Measurements from ENCODE around the gene PLEKHB1.
"Not testable (repeated sequence)": the region's sequence is repeated elsewhere in the genome, so short reads cannot be mapped to it uniquely, and the experiment has no call there.

Gene PLEKHB1

DNA sequence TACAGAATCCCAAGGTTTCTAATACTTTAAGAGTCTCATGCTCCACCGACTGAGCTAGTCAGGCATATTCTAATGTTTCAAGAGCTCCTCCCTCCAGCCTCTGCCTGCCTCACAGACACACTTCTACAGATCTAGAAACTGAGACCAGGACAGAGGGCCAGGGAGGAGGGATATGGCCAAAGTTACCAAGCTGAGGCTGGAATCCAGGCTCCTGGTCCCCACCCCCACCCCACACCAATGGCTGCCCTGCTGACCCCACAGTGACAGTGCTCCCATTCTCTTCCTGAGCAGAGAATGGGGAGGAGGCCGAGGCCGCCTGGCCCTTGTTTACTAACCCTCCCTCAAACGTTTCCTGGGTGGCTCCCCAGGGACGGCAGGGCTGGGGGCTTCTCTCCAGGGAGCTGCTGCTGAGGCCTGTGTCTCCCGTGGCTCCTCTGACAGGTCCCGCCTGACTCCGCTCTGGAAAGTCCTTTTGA lies 2.2 kb downstream of the PLEKHB1 start:
- no peak for DNase-seq

- no peak for DNase-seq
These were observed 2.8 kb downstream of the PLEKHB1 start for GRCh38 chr11:73649206-73649605.

GRCh38 chr11:73650400-73650799 lies 4.0 kb downstream of the PLEKHB1 start:
- DNase-seq, result no peak

GRCh38 chr11:73651252-73651651 lies 4.9 kb downstream of the PLEKHB1 start:
- DNase-seq, result peak; percentile 49

DNA sequence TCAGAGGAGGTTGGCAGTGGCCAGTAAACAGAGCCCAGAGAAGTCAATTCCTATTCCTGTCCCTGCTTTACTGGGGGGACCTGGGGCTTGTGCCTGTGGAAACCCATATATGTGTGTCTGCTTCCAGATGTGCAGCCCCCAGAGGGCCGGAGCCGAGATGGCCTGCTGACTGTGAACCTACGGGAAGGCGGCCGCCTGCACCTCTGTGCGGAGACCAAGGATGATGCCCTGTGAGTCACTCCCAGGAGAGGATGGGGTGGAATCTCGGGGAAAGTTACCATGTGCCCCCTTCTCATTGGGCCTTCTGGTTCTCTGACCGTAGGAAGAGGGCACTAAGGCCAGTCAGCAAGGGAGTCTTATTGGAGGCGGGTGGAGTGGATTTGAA lies 5.3 kb downstream of the PLEKHB1 start:
- DNase-seq, result peak; percentile 66

- peak; percentile 94 for DNase-seq
These were observed 5.8 kb downstream of the PLEKHB1 start for GRCh38 chr11:73652046-73652730.

DNA sequence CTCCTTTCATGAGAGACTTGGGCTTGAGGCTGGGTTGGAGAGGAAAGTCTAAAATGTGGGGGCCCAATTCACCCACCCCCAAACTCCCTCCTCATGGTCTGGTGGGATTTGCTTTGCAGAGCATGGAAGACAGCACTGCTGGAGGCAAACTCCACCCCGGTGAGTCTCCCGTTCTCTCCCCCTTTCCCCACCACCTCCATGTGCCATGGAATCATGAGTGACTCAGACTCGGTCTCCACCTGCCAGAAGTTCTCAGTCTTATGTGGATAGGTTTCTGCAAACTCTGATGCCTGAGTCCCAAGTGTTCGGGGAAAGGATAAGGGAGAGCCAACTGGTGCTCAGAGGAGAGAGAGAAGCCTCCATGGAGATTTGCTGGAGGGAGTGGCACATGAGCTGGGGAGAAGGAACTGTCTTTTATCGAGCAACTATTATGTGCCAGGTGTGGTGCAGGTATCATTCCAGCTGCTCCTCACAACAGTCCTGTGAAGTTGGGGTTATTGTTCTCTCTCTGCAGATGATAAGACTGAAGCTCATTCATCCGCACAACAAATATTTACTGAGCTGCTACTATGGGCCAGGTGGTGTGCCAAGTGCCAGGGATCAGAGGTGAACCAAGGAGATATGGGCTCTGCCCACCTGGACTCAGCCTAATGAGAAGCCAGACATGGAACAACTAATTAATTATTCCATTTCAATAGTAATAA lies 6.6 kb downstream of the PLEKHB1 start:
- no peak for DNase-seq

DNA sequence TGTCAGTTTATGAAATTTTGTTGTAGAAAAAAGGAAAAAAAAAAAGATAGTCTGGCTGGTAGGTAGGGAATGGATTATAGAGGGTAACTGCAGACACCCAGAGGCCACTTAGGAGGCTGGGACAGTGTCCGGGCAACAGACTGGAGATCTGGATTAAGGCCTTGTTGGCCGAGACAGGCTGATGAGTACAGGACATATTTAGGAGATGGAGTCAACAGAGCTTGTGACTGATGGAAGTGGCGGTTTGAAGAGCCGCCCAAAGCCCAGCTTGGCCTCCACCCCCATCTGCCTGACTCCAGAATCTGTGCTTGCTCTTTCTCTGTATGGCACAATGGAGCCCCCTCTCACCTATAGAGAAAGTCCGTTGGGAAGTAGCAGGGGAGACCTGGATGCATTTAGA lies 7.6 kb downstream of the PLEKHB1 start:
- DNase-seq, result no peak

GRCh38 chr11:73654482-73655021 lies 8.2 kb downstream of the PLEKHB1 start:
- no peak for DNase-seq

GRCh38 chr11:73655686-73656085 lies 9.3 kb downstream of the PLEKHB1 start:
- peak; percentile 49 for DNase-seq

GRCh38 chr11:73656985-73657384 lies 10.6 kb downstream of the PLEKHB1 start:
- no peak for DNase-seq

- no peak for DNase-seq
These were observed 13.6 kb downstream of the PLEKHB1 start for GRCh38 chr11:73659961-73660360.

- no peak for DNase-seq
These were observed 14.2 kb downstream of the PLEKHB1 start for GRCh38 chr11:73660497-73661034.

DNA sequence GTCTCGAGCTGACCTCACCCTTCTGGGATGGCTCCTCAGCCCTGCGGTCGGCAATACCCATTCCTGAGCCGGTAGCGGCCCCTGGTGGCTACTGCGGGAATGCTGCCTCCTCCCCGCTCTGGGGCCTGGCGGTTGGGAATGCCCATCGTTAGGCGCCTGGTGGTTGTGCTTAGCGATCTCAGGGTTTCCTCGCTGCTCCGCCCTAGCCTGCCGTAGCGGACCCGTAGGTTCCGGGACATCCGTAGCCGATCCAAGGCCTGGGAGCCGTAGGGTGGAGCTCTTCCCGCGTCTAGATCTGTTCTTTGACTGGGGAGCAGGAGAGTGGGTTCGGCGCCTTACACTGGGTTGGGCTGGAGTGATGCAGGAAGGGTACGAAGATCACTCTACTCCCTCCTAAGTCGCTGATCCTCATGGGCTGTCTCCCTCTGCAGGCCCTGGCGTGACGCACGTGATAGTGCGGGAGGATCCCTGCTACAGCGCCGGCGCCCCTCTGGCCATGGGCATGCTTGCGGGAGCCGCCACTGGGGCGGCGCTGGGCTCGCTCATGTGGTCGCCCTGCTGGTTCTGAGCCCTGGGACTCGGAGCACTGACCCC lies 14.8 kb downstream of the PLEKHB1 start:
- DNase-seq, result peak; percentile 97

DNA sequence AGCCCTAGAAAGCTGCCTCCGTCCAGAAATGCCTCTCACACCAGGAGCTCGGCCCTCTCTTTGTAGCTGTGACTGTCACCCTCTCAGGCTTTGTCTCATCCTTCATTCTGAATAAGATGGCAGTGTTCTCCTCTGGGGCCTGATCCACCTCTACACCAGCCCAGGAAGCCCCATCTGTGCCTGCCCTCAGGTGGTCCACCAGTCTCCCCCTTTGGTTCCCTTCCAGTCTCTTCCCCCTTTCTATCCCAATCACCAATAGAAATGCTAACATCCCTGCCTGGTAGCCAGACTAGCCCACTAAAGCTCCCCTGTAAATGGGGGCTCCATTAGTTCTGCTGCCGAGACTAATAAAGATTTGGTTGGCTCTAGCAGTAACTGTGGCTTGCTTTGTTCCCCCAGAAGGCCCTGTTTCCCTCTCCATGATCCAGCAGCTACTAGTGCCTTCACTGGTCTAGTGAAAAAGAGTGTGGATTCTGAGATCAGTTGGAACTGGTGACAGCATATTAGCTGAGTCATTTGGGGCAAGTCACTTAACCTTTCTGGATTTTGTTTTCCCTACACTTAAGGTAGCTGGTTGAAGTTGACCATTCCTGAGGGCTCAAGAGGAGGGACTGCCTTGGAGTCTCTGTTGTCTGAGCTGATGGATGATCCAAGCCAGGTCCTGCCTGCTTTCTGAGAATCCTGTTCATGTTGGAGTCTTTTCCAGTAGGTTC lies 16.2 kb downstream of the PLEKHB1 start:
- peak; percentile 50 for DNase-seq

GRCh38 chr11:73663604-73664495 lies 17.5 kb downstream of the PLEKHB1 start:
- no peak for DNase-seq

DNA sequence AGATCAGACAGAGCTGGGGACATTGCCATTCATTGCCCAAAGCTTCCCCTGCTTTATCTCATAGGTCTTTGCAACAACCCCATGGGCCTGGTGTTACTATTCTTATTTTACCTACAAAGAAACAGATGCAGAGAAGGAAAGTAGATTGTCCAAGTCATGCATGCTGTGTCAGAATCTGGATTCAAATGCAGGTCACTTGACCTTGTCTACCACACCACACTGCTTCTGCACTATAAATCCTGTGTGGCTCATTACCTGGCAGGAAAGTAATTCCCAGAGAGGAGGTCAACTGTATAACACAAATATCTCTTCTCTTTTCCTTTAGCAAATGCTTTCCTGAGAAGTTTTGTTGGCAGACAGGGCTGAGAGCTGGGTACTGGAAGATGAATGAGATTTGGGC lies 18.5 kb downstream of the PLEKHB1 start:
- DNase-seq, result no peak

GRCh38 chr11:73667891-73668290 lies 21.5 kb downstream of the PLEKHB1 start:
- DNase-seq, result no peak

DNA sequence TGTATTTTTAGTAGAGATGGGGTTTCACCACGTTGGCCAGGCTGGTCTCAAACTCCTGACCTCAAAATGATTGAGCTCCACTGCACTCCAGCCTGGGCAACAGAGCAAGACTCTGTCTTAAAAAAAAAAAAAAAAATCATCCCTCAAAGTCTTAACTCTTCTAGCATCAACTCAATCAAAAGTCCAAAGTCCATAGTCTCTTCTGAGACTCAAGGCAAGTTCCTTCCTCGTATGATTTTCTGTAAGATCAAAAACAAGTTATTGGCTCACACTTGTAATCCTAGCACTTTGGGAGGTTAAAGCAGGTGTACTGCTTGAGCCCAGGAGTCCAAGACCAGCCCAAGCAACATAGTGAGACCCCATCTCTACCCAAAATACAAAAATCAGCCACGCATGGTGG lies 24.4 kb downstream of the PLEKHB1 start:
- no peak for DNase-seq

GRCh38 chr11:73671701-73672100 lies 25.3 kb downstream of the PLEKHB1 start:
- DNase-seq, result no peak

DNA sequence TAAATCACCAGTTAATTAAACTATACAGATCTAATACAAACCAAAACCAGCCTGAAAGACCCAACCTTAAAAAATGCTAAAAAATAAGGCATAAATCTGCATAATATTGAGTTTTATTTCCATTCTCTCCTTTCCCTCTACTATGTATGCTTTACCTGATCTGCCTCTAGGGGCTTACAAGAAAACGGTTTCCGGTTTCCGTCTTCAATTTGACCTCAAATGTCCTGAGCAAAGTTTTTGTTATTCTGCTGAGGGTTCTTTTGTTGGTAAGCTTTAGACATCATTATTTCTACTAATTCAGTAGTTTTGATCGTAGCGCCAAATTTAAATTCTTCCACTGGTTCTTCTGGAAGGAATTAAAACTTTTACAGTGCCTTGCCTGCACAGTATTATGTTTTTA lies 30.2 kb downstream of the PLEKHB1 start:
- DNase-seq, result not testable (repeated sequence)

DNA sequence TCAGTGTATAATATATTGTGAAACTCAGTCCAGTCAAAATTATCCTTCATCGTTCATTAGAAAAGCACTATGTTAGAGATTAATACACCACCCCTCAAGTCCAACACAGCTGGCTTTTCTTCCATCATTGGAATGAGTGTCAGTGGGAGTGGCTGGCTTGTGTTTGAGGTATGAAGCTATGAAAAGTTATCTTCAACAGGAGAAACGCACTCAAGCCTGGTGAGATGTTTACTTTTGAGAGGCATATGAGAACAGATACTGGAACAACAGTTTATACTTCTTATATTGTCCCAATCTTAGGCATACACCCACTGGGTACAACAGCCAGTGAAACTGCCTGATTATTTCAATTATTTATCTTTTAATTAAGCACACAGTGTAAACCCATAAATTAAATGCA lies 34.3 kb downstream of the PLEKHB1 start:
- no peak for DNase-seq

All from islet precursor cell (in vitro differentiated cells).